Measurements from ENCODE around the gene GALE.
"Not testable (repeated sequence)": the region's sequence is repeated elsewhere in the genome, so short reads cannot be mapped to it uniquely, and the experiment has no call there.

GALE gene

DNA sequence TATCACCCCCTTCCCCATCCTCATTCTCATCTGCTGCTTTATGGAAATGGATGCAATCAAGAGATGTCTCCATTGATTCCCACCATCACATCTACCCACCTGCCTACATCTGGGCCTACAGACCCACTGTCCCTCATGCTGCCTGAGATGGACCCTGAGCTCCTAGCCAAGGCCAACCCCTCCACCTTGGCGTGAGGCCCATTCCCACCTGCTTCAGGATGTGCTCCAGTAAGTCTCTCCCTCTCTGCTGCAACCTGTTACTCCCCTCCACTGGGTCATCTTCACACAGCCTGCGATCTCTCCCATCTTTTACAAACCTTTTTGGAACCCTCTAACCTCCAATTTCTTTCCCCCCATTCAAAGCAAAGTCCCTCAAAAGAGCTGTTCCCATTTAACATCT is 4.5 kb upstream of the GALE start:
- Mint-ChIP-seq H3K4me3 (no peak overlapping the region), H3K27ac (ENCODE audit: low read depth) (no peak overlapping the region), H3K36me3 (ENCODE audit: insufficient read depth) (peaks cover 3% of the 10 kb centered on the region), H3K4me1 (peaks cover 12% of the 10 kb centered on the region), H3K27me3 (no peaks in the 10 kb centered on the region), H3K9me3 (no peaks in the 10 kb centered on the region)
- DNase-seq (ENCODE audit: low spot score in 2 of 2) = no peak
- ATAC-seq (replicated peaks; ENCODE audit: extremely low read depth, poor library complexity, severe bottlenecking) = no peak

DNA sequence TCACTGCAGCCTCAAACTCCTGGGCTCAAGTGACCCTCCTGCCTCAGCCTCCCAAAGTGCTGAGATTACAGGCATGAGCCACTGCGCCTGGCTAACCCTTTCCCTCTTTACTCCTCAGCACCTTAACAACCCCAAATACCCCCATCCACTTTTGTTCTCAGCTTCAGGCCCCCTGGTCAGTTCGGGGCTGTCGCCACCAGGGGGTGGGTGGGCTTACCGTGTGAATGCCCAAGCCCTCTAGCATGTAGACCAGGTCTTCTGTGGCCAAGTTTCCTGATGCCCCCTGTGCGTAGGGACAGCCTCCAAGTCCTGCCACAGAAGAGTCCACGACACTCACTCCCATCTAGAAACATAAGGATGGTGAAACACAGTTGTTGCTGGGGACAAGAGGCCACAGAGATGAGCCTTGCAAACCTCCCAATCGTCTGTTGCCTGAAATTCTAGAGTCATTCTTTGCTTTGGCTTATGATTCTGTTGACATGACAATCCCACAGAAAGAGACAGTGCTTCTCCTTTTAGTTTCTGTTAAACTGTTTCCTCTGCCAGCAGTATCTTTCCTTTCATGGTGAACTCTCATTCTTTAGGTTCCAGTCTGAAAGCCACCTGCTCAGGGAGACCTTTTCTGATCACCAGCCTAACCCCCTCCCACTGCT is 3.8 kb upstream of the GALE start:
- Mint-ChIP-seq H3K4me1 (peaks cover 10% of the 10 kb centered on the region), H3K27ac (ENCODE audit: low read depth) (no peak overlapping the region), H3K9me3 (no peaks in the 10 kb centered on the region), H3K36me3 (ENCODE audit: insufficient read depth) (peaks cover 3% of the 10 kb centered on the region), H3K4me3 (no peak overlapping the region), H3K27me3 (no peaks in the 10 kb centered on the region)
- ATAC-seq (replicated peaks; ENCODE audit: extremely low read depth, poor library complexity, severe bottlenecking) (no peak), DNase-seq (ENCODE audit: low spot score in 2 of 2) (no peak)

DNA sequence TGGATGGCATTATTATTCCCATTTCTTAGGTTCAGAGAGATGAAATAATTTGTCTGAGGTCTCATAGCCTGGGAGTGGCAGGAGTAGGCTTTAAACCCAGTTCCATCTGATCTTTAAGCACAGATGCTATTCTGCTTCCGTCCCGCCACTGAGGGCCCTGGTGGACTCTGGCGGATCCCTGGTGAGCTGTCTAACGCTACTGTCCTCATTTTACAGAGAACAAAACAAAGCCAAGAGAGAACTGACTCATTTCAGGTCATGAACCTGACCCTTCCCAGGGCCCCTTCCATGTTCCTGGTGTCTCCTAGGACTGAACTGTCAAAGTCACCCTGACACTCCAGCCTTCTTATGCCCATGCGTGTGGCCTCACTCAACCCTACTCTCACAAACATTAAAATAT is 3.1 kb upstream of the GALE start:
- peaks cover 3% of the 10 kb centered on the region for H3K36me3 Mint-ChIP-seq (ENCODE audit: insufficient read depth)
- H3K27ac Mint-ChIP-seq (ENCODE audit: low read depth) = no peak overlapping the region

DNA sequence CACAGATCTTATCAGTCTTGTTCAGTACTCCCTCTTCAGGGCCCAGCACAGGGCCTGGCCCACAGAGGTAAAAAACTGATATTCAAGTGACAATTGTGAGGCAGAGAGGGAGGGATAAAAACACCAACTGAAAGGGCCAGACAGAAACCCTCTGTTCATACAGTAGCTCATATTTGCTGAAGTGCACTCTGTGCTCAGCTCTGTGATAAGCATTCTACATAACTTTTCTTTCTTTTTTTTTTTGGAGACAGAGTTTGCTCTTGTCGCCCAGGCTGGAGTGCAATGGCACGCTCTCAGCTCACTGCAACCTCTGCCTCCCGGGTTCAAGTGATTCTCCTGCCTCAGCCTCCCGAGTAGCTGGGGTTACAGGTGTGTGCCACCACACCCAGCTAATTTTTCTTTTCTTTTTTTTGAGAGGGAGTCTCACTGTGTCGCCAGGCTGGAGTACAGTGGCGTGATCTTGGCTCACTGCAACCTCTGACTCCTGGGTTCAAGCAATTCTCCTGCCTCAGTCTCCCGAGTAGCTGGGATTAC is 2.3 kb upstream of the GALE start:
- H3K4me3 Mint-ChIP-seq; DNase-seq (ENCODE audit: low spot score in 2 of 2); H3K27me3 Mint-ChIP-seq; H3K36me3 Mint-ChIP-seq (ENCODE audit: insufficient read depth); H3K9me3 Mint-ChIP-seq; ATAC-seq (replicated peaks; ENCODE audit: extremely low read depth, poor library complexity, severe bottlenecking); H3K27ac Mint-ChIP-seq (ENCODE audit: low read depth): not testable (repeated sequence)
- H3K4me1 Mint-ChIP-seq = peaks cover 19% of the 10 kb centered on the region

More for the DNA sequence above, 3.1 kb upstream of the GALE start:
- DNase-seq (ENCODE audit: low spot score in 2 of 2) (no peak), ATAC-seq (replicated peaks; ENCODE audit: extremely low read depth, poor library complexity, severe bottlenecking) (no peak)
- H3K27me3 Mint-ChIP-seq = no peaks in the 10 kb centered on the region
- H3K4me3 Mint-ChIP-seq = no peak overlapping the region
- peaks cover 16% of the 10 kb centered on the region for H3K4me1 Mint-ChIP-seq
- H3K9me3 Mint-ChIP-seq = no peaks in the 10 kb centered on the region

DNA sequence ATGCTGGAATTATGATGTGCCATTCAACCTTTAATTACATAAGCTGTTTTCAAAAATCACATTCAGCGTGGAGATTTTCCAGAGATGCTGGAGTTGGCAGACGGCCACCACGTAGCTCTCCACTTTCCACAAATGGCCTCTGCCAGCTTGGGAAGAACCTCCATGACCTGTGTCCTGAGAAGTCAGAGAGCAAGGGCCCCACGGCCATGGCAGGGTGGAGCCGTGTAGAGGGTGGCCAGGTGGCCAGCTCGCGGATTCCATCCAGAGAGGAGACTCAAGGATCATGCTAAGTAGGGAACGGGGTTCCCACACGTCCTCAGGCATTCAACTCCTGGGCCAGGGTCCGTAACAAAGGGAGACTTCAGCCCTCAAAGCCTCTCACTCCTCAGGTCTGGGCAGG is 1.3 kb upstream of the GALE start:
- no peak overlapping the region for H3K27ac Mint-ChIP-seq (ENCODE audit: low read depth)

DNA sequence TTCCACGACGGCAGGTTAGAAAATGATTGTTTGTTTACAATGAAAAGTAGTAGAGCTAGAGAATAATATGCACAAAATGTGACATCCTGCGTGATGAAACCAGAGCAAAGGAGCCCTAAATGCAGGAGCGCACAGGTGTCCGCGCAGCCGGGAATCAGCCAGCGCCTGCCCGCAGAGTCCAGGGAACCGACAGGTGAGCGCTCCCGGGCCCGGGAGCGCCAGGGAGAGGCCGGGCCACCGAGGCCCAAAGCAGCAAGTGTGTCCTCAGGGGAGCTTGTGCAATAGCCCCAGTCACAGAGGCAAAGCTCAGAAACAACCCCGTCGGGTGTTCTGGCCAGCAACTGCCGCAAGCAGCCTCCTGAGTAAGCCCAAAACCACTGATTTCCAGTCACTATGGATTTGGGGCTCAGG is 789 bp upstream of the GALE start:
- H3K36me3 Mint-ChIP-seq (ENCODE audit: insufficient read depth) = peaks cover 6% of the 10 kb centered on the region

More for the DNA sequence above, 1.3 kb upstream of the GALE start:
- no peaks in the 10 kb centered on the region for H3K27me3 Mint-ChIP-seq
- H3K9me3 Mint-ChIP-seq = no peaks in the 10 kb centered on the region
- peaks cover 19% of the 10 kb centered on the region for H3K4me1 Mint-ChIP-seq
- ATAC-seq (replicated peaks; ENCODE audit: extremely low read depth, poor library complexity, severe bottlenecking) (no peak), DNase-seq (ENCODE audit: low spot score in 2 of 2) (no peak)
- H3K36me3 Mint-ChIP-seq (ENCODE audit: insufficient read depth) = peaks cover 6% of the 10 kb centered on the region
- peak overlapping the region; percentile 84 for H3K4me3 Mint-ChIP-seq

DNA sequence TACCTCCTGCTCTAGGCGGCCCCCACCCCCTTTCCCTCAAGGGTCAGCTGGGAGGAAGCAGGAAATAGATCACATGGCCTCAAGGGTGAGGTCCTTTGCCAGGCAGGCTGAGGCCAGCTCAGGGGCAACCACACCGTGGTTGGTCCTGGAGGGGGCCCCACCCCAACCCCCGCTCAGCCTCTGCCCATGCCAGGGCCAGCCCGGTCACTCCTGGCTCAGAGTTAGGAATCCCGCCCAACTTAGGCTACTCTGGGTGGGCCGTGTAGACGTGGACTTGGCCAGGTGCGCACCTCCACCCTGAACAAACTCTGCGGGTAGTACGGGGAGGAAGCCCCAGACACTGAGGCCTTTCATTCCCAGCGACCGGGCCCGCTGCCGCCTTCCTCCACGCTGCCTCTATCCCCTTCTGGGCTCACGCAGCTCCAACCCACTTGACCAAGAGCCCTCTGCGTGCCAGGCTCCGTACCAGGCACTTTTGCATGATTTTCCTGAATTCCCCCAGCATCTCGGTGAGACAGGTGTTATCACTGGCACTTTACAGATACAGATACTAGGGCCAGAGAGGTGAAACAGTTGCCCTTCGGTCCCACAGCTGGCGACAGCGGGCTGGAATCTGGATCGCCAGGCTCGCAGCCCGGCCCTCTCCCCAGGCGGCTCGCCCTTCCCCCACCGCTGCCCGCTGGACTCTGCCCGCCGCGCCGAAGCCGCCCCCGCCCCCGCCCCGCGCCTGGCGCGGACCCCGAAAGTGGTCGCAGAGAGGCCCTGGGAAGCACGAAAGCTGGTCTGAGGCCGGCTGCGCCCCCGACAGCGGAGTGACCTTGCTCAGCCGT is 769 bp downstream of the GALE start:
- H3K4me3 Mint-ChIP-seq = peak overlapping the region; percentile 84
- H3K9me3 Mint-ChIP-seq = no peaks in the 10 kb centered on the region
- peaks cover 19% of the 10 kb centered on the region for H3K4me1 Mint-ChIP-seq
- peaks cover 8% of the 10 kb centered on the region for H3K36me3 Mint-ChIP-seq (ENCODE audit: insufficient read depth)
- ATAC-seq (replicated peaks; ENCODE audit: extremely low read depth, poor library complexity, severe bottlenecking) = no peak
- H3K27ac Mint-ChIP-seq (ENCODE audit: low read depth) = peak overlapping the region; percentile 67
- H3K27me3 Mint-ChIP-seq = no peaks in the 10 kb centered on the region
- no peak for DNase-seq (ENCODE audit: low spot score in 2 of 2)

More for the DNA sequence above, 789 bp upstream of the GALE start:
- DNase-seq (ENCODE audit: low spot score in 2 of 2) = no peak
- H3K9me3 Mint-ChIP-seq = no peaks in the 10 kb centered on the region
- ATAC-seq (replicated peaks; ENCODE audit: extremely low read depth, poor library complexity, severe bottlenecking) = no peak
- H3K4me1 Mint-ChIP-seq = peaks cover 19% of the 10 kb centered on the region
- no peaks in the 10 kb centered on the region for H3K27me3 Mint-ChIP-seq
- peak overlapping the region; percentile 67 for H3K27ac Mint-ChIP-seq (ENCODE audit: low read depth)
- peak overlapping the region; percentile 84 for H3K4me3 Mint-ChIP-seq

DNA sequence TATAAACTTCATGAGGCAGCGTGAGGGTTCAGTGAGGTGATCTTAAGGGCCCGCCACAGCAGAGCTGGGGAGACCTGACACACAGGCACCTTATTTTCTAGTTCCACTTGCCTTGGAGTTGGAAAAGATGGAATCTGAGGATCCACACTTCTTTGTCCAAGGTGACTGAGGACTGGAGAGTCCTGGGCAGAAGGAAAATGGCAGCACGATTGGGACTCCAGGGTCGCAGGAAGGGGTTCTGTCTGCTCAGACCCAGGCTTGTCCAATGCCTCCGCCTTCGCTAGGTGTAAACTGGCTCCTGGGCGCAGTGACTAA is 1.3 kb downstream of the GALE start:
- H3K4me1 Mint-ChIP-seq = peaks cover 19% of the 10 kb centered on the region
- ATAC-seq (replicated peaks; ENCODE audit: extremely low read depth, poor library complexity, severe bottlenecking) (no peak), DNase-seq (ENCODE audit: low spot score in 2 of 2) (no peak)
- H3K36me3 Mint-ChIP-seq (ENCODE audit: insufficient read depth) = peaks cover 7% of the 10 kb centered on the region
- H3K9me3 Mint-ChIP-seq = no peaks in the 10 kb centered on the region
- peak overlapping the region; percentile 1 for H3K27ac Mint-ChIP-seq (ENCODE audit: low read depth)
- H3K4me3 Mint-ChIP-seq = peak overlapping the region; percentile 84
- H3K27me3 Mint-ChIP-seq = no peaks in the 10 kb centered on the region

DNA sequence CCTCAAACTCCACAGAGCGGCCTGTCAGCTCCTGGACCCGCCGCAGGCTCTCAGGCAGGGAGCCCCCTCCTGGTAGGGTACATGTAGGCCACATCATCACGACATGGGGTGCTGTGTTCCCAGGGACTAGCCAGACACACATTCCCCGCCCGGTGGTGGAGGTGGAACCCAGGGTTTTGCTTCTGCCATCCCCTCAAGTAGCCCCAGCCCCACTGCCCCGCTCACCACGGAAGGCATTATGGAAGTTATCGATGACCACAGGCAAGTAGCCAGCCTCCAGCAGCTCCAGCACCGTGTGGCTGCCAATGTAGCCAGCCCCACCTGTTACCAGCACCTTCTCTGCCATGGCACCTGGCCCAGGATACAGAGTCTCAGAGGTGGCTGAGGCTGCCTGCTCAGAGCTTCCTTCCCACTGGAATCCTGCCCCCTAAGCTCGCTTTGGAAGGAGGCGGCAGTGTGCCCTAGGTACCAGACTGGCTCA is 1.9 kb downstream of the GALE start:
- Mint-ChIP-seq H3K4me1 (peaks cover 19% of the 10 kb centered on the region), H3K27ac (ENCODE audit: low read depth) (peak overlapping the region; percentile 41), H3K9me3 (no peaks in the 10 kb centered on the region), H3K4me3 (no peak overlapping the region), H3K36me3 (ENCODE audit: insufficient read depth) (peaks cover 7% of the 10 kb centered on the region), H3K27me3 (no peaks in the 10 kb centered on the region)
- ATAC-seq (replicated peaks; ENCODE audit: extremely low read depth, poor library complexity, severe bottlenecking) (no peak), DNase-seq (ENCODE audit: low spot score in 2 of 2) (no peak)

DNA sequence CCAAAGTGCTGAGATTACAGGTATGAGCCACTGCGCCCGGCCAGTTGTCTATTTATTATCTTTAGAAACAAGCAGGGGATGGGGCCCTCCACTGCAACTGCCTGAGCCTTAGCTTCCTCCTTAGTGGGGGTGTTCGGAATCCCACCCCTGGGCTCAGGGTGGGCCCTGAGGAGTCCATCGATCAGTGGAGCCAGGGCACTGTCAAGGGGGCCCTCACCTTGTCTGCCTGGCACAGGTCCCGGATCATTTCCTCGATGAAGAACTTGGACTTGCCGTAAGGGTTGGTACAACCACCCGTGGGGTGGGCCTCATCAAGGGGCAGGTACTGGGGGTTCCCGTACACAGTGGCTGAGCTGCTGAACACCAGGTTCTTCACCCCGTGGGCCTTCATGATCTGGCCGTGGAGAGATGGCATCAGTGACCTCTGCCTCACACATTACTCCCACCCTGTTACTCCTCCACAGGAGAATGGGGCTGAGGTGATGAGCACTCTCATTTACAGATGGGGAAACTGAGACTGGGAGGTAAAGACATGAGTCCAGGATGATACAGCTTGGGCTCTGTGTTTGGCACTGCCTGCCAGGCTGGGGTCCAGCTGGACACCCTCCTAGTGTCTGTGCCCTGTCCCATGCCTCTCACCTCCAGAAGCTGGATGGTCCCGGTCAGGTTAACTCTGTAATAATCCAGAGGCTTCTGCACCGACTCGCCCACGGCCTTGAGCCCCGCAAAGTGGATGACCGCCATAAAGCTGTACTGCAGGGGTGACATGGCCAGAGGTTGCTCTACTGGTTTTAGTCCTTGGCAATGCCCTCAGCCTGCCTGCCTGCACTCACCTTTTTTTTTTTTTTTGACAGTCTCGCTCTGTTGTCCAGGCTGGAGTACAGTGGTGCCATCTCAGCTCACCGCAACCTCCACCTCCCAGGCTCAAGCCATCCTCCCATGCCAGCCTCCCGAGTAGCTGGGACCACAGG is 2.8 kb downstream of the GALE start:
- ATAC-seq (replicated peaks; ENCODE audit: extremely low read depth, poor library complexity, severe bottlenecking) (no peak), DNase-seq (ENCODE audit: low spot score in 2 of 2) (no peak)
- Mint-ChIP-seq H3K4me3 (no peak overlapping the region), H3K27me3 (no peaks in the 10 kb centered on the region), H3K36me3 (ENCODE audit: insufficient read depth) (peaks cover 13% of the 10 kb centered on the region), H3K9me3 (no peaks in the 10 kb centered on the region), H3K4me1 (peaks cover 24% of the 10 kb centered on the region), H3K27ac (ENCODE audit: low read depth) (no peak overlapping the region)

DNA sequence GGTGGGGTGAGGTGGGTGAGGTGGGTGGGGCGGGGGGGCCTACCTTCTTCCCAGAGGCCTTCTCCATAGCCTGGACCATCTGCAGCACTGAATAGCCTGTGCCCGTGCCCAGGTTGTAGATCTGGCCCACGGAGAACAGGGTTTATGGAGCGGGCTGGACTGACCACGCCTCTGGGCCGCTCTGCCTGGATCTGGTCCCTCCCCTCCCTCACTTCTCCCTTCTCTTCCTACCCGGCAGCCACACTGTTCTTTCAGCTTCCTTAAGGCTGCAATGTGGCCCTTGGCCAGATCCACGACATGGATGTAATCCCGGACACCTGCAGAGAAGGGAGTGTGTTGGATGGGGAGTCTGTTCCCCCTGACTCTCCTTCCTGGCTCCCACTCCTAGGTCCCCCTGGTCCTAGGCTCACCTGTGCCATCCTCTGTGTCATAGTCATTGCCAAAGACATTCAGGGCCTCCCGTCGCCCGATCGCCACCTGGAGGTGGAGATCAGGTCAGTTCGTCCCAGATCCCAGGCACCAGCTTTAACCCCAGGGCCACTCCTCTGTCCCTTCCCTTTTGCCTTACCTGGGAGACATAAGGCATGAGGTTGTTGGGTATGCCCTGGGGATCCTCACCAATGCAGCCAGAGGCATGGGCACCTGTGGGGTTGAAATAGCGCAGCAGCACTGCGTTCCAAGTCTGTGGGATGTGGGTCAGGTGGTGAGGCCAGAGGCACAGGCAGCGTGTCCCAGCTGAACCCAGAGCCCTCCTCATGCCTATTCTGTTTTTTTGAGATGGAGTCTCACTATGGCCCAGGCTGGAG is 3.9 kb downstream of the GALE start:
- peaks cover 34% of the 10 kb centered on the region for H3K4me1 Mint-ChIP-seq
- peaks cover 16% of the 10 kb centered on the region for H3K36me3 Mint-ChIP-seq (ENCODE audit: insufficient read depth)
- no peak overlapping the region for H3K4me3 Mint-ChIP-seq
- DNase-seq (ENCODE audit: low spot score in 2 of 2) (no peak), ATAC-seq (replicated peaks; ENCODE audit: extremely low read depth, poor library complexity, severe bottlenecking) (no peak)
- no peaks in the 10 kb centered on the region for H3K27me3 Mint-ChIP-seq
- H3K9me3 Mint-ChIP-seq = no peaks in the 10 kb centered on the region
- peak overlapping the region; percentile 46 for H3K27ac Mint-ChIP-seq (ENCODE audit: low read depth)
